GM19193 (cell line): Measurements from ENCODE around the gene TRANK1.

ENCODE experiments used
- POLR2A ChIP-seq: IDR thresholded peaks from 4 replicates; pipeline ENCODE4 v1.6.1; 2011; ENCODE audit not compliant: insufficient read depth, insufficient read length; ENCODE audit errors: extremely low read depth

TRANK1 gene

GRCh38 chr3:36908647-36909180 lies 36.1 kb downstream of the TRANK1 start:
- no peak for TF ChIP-seq POLR2A

- peak; percentile 55 for TF ChIP-seq POLR2A
Measured at GRCh38 chr3:36907911-36908646, 36.8 kb downstream of the TRANK1 start.

- no peak for TF ChIP-seq POLR2A
Measured at GRCh38 chr3:36906504-36907149, 38.2 kb downstream of the TRANK1 start.

GRCh38 chr3:36905545-36905944 lies 39.3 kb downstream of the TRANK1 start:
- TF ChIP-seq POLR2A = no peak

GRCh38 chr3:36904641-36905040 lies 40.2 kb downstream of the TRANK1 start:
- no peak for TF ChIP-seq POLR2A

- TF ChIP-seq POLR2A = no peak
Measured at GRCh38 chr3:36903119-36903882, 41.6 kb downstream of the TRANK1 start.

- TF ChIP-seq POLR2A = no peak
Measured at GRCh38 chr3:36901588-36901987, 43.3 kb downstream of the TRANK1 start.

- TF ChIP-seq POLR2A = no peak
Measured at GRCh38 chr3:36900474-36901443, 44.1 kb downstream of the TRANK1 start.

- no peak for TF ChIP-seq POLR2A
Measured at GRCh38 chr3:36895496-36896409, 49.1 kb downstream of the TRANK1 start.

- TF ChIP-seq POLR2A = no peak
Measured at GRCh38 chr3:36894914-36895313, 49.9 kb downstream of the TRANK1 start.

GRCh38 chr3:36893826-36894225 lies 51.0 kb downstream of the TRANK1 start:
- TF ChIP-seq POLR2A = no peak

- TF ChIP-seq POLR2A = no peak
Measured at GRCh38 chr3:36893137-36893557, 51.7 kb downstream of the TRANK1 start.

GRCh38 chr3:36892457-36893136 lies 52.3 kb downstream of the TRANK1 start:
- no peak for TF ChIP-seq POLR2A
